Liver (tissue), 9 donors: ENCODE results near the gene SIDT2. TPM values are rescaled to one million over a fixed set of nuclear protein-coding genes. Genes with fewer than 3 reads are reported as not detected.

Experiments used
- DNase-seq: peaks from one replicate; pipeline ENCODE4 v3.0.0-alpha.2; 2017; ENCODE audit warnings: low spot score
- H3K27ac ChIP-seq, 2 donors: one replicate each; pipeline ENCODE4 v1.7.0; 2013; ENCODE audit warnings: inconsistent platforms in 2 of 2, low read length in 2 of 2, control low read depth in 1 of 2, low read depth in 1 of 2, mild to moderate bottlenecking in 1 of 2
- H3K27me3 ChIP-seq, 4 donors: one replicate each; pipeline versions ENCODE4 v1.6.1 to v1.7.0; 2013; ENCODE audit warnings: low read length in 3 of 4, inconsistent platforms in 1 of 4, mild to moderate bottlenecking in 1 of 4, moderate library complexity in 1 of 4; ENCODE audit not compliant: control insufficient read depth in 4 of 4, insufficient read depth in 4 of 4
- H3K36me3 ChIP-seq, 4 donors: one replicate each; pipeline versions ENCODE4 v1.6.1 to v1.7.0; 2013; ENCODE audit warnings: low read length in 3 of 4, mild to moderate bottlenecking in 3 of 4, low read depth in 1 of 4, moderate library complexity in 1 of 4; ENCODE audit not compliant: control insufficient read depth in 4 of 4, insufficient read depth in 3 of 4
- H3K4me1 ChIP-seq, 4 donors: one replicate each; pipeline versions ENCODE4 v1.6.1 to v1.7.0; 2013; ENCODE audit warnings: low read length in 3 of 4, mild to moderate bottlenecking in 3 of 4, moderate library complexity in 1 of 4; ENCODE audit not compliant: control insufficient read depth in 4 of 4, insufficient read depth in 4 of 4
- H3K4me3 ChIP-seq, 3 donors: one replicate each; pipeline versions ENCODE4 v1.6.1 to v1.7.0; 2013; ENCODE audit warnings: low read length in 3 of 3, control low read depth in 1 of 3, low read depth in 1 of 3, mild to moderate bottlenecking in 1 of 3
- H3K9ac ChIP-seq, 2 donors: one replicate each; pipeline ENCODE4 v1.7.0; 2013; ENCODE audit warnings: low read length in 2 of 2, mild to moderate bottlenecking in 2 of 2, moderate library complexity in 2 of 2, control low read depth in 1 of 2, low read depth in 1 of 2
- H3K9me3 ChIP-seq, 4 donors: one replicate each; pipeline versions ENCODE4 v1.6.1 to v1.7.0; 2013; ENCODE audit warnings: low read length in 3 of 4; ENCODE audit not compliant: control insufficient read depth in 4 of 4
- ATF3 ChIP-seq: IDR thresholded peaks from 2 replicates; pipeline ENCODE4 v1.6.1; 2016; ENCODE audit warnings: antibody characterized with exemption
- EGR1 ChIP-seq, 2 donors: IDR thresholded peaks; 2 replicates each; pipeline ENCODE4 v1.6.1; 2016 to 2018; ENCODE audit warnings: antibody characterized with exemption in 2 of 2, low read depth in 2 of 2
- FOXA1 ChIP-seq: IDR thresholded peaks from 2 replicates; pipeline ENCODE4 v1.6.1; 2016; ENCODE audit warnings: antibody characterized with exemption
- FOXA2 ChIP-seq: IDR thresholded peaks from 2 replicates; pipeline ENCODE4 v1.6.1; 2016; ENCODE audit warnings: antibody characterized with exemption
- GABPA ChIP-seq, 2 donors: IDR thresholded peaks in 1 of 2; conservative IDR thresholded peaks in 1 of 2; 2 replicates each; pipeline ENCODE4 v1.6.1; 2016; ENCODE audit warnings: antibody characterized with exemption in 2 of 2, mild to moderate bottlenecking in 1 of 2, moderate library complexity in 1 of 2
- HNF4A ChIP-seq, 2 donors: conservative IDR thresholded peaks; 2 replicates each; pipeline ENCODE4 v1.6.1; 2016; ENCODE audit warnings: antibody characterized with exemption in 2 of 2, mild to moderate bottlenecking in 2 of 2
- HNF4G ChIP-seq: IDR thresholded peaks from 2 replicates; pipeline ENCODE4 v1.6.1; 2016; ENCODE audit warnings: antibody characterized with exemption
- JUND ChIP-seq, 2 donors: IDR thresholded peaks; 2 replicates each; pipeline ENCODE4 v1.6.1; 2016; ENCODE audit warnings: antibody characterized with exemption in 2 of 2
- MAX ChIP-seq: IDR thresholded peaks from 2 replicates; pipeline ENCODE4 v1.6.1; 2016; ENCODE audit warnings: antibody characterized with exemption
- NR2F2 ChIP-seq: IDR thresholded peaks from 2 replicates; pipeline ENCODE4 v1.6.1; 2016; ENCODE audit warnings: antibody characterized with exemption
- RAD21 ChIP-seq, 2 donors: IDR thresholded peaks; 2 replicates each; pipeline ENCODE4 v1.6.1; 2016; ENCODE audit warnings: antibody characterized with exemption in 2 of 2, mild to moderate bottlenecking in 2 of 2
- REST ChIP-seq: IDR thresholded peaks from 2 replicates; pipeline ENCODE4 v1.6.1; 2016; ENCODE audit warnings: antibody characterized with exemption, mild to moderate bottlenecking
- RXRA ChIP-seq, 2 donors: IDR thresholded peaks; 2 replicates each; pipeline ENCODE4 v1.6.1; 2017 to 2018; ENCODE audit warnings: antibody characterized with exemption in 2 of 2, mild to moderate bottlenecking in 1 of 2
- SP1 ChIP-seq: IDR thresholded peaks from 2 replicates; pipeline ENCODE4 v1.6.1; 2018; ENCODE audit warnings: antibody characterized with exemption, mild to moderate bottlenecking
- TAF1 ChIP-seq: conservative IDR thresholded peaks from 2 replicates; pipeline ENCODE4 v1.6.1; 2016; ENCODE audit warnings: antibody characterized with exemption, mild to moderate bottlenecking
- YY1 ChIP-seq: IDR thresholded peaks from 2 replicates; pipeline ENCODE4 v1.6.1; 2016; ENCODE audit warnings: antibody characterized with exemption, mild to moderate bottlenecking
- WGBS: extraction: QIAGEN DNeasy Blood & Tissue Kit; methylation state at CpG from one replicate; pipeline ENCODE4 v1.1.7; 2013; 5-methylcytosine and 5-hydroxymethylcytosine counted together
- polyA plus RNA-seq, 2 donors: library from polyadenylated mRNA; stranded (reverse) in 1 of 2; unstranded in 1 of 2; fragments of 200-250 nt in 1 of 2; fragments of >200 nt in 1 of 2; fragmentation: Nextera tagmentation in 1 of 2; extraction: Ambion mirVana in 1 of 2; gene quantifications; one replicate each; pipeline versions ENCODE4 v1.2.1 to v1.2.3, GENCODE V29; 2013 to 2015
- total RNA-seq, 2 donors: library from RNA; depleted of rRNA; stranded (reverse); fragments of >200 nt; gene quantifications; one replicate each; pipeline ENCODE4 v1.2.3, GENCODE V29; 2014
- TF ChIP-seq, protein P1 (sequence below): fragments of 150-350 bp; IDR thresholded peaks from 2 replicates; pipeline ENCODE4 v1.5.1; 2017; ENCODE audit warnings: improper control_type of control experiment, low read depth, low read length; ENCODE audit not compliant: missing input control
- TF ChIP-seq, protein P2 (sequence below): IDR thresholded peaks from 2 replicates; pipeline ENCODE4 v1.6.1; 2016; ENCODE audit warnings: antibody characterized with exemption
- donor health status: healthy.
- donor health status: healthy.
- donor health status: healthy.
- donor health status: healthy.
- donor health status: healthy.

The SIDT2 gene
- total and polyA plus RNA-seq, 4 donors, result 11.2 to 42.9 (median 22.4) TPM

- TF ChIP-seq GABPA (IDR thresholded peaks at IDR 0.05 in 1 of 2, conservative IDR thresholded peaks at IDR 0.05 in 1 of 2) (no peak), MAX (no peak), TAF1 (no peak)
Measured at GRCh38 chr11:117238221-117238620, 59.7 kb downstream of the SIDT2 start (continued).

DNA sequence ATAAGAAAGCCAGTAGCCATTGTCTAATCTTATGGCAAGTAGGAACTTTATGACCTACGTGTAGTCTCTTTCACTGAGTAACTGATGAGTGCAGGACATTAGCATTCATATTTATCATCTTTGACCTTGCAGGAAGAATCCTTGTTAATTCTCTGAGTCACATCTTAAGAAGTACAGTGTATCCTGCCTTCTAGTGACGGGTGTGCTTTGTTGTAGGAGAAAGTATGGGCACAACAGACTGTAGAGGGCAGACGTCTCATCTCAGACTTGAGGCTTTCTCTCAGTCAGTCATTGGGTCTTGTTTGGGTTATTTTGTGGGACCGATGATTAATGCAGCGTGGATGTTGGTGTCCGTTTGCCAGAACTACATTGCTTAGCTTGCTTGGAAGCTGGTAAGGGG is 60.8 kb downstream of the SIDT2 start:
- WGBS, result 91% methylated on average over 6 of the region's 6 CpGs

More for the DNA sequence above, 60.8 kb downstream of the SIDT2 start:
- H3K9me3 ChIP-seq, result no peaks in the 10 kb centered on the region
- H3K36me3 ChIP-seq, result peaks cover 2 to 26% (median 13%) of the 10 kb centered on the region in 4 donors
- no peaks in the 10 kb centered on the region for H3K27me3 ChIP-seq
- H3K4me1 ChIP-seq, result no peaks in the 10 kb centered on the region
- H3K9ac ChIP-seq, result no peak overlapping the region
- H3K4me3 ChIP-seq, result no peak overlapping the region
- TF ChIP-seq, protein P1, sequence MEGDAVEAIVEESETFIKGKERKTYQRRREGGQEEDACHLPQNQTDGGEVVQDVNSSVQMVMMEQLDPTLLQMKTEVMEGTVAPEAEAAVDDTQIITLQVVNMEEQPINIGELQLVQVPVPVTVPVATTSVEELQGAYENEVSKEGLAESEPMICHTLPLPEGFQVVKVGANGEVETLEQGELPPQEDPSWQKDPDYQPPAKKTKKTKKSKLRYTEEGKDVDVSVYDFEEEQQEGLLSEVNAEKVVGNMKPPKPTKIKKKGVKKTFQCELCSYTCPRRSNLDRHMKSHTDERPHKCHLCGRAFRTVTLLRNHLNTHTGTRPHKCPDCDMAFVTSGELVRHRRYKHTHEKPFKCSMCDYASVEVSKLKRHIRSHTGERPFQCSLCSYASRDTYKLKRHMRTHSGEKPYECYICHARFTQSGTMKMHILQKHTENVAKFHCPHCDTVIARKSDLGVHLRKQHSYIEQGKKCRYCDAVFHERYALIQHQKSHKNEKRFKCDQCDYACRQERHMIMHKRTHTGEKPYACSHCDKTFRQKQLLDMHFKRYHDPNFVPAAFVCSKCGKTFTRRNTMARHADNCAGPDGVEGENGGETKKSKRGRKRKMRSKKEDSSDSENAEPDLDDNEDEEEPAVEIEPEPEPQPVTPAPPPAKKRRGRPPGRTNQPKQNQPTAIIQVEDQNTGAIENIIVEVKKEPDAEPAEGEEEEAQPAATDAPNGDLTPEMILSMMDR, result no peak
- TF ChIP-seq FOXA2, result no peak
- no peak for TF ChIP-seq RXRA (IDR thresholded peaks at IDR 0.05)
- no peak for TF ChIP-seq TAF1
- TF ChIP-seq GABPA (IDR thresholded peaks at IDR 0.05 in 1 of 2, conservative IDR thresholded peaks at IDR 0.05 in 1 of 2), result no peak
- TF ChIP-seq HNF4A (conservative IDR thresholded peaks at IDR 0.05), result no peak
- TF ChIP-seq MAX, result no peak
- no peak for TF ChIP-seq FOXA1
- no peak for TF ChIP-seq ATF3
- no peak for TF ChIP-seq YY1
- TF ChIP-seq, protein P2, sequence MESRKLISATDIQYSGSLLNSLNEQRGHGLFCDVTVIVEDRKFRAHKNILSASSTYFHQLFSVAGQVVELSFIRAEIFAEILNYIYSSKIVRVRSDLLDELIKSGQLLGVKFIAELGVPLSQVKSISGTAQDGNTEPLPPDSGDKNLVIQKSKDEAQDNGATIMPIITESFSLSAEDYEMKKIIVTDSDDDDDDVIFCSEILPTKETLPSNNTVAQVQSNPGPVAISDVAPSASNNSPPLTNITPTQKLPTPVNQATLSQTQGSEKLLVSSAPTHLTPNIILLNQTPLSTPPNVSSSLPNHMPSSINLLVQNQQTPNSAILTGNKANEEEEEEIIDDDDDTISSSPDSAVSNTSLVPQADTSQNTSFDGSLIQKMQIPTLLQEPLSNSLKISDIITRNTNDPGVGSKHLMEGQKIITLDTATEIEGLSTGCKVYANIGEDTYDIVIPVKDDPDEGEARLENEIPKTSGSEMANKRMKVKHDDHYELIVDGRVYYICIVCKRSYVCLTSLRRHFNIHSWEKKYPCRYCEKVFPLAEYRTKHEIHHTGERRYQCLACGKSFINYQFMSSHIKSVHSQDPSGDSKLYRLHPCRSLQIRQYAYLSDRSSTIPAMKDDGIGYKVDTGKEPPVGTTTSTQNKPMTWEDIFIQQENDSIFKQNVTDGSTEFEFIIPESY, result no peak
- TF ChIP-seq SP1, result no peak
- TF ChIP-seq RAD21 (IDR thresholded peaks at IDR 0.05), result no peak
- no peak for TF ChIP-seq NR2F2
- TF ChIP-seq HNF4G, result no peak
- no peak for TF ChIP-seq REST
- no peak for TF ChIP-seq EGR1 (IDR thresholded peaks at IDR 0.05; ENCODE audit: low read depth in 2 of 2)
- no peak for TF ChIP-seq JUND (IDR thresholded peaks at IDR 0.05)
- H3K27ac ChIP-seq, result no peak overlapping the region
- DNase-seq, result no peak

Other genes starting within 250 kb of the SIDT2 start
- gene SIK3, start 80.3 kb upstream of the SIDT2 start, total RNA-seq, result 10 to 100 TPM; 17.6 to 52.4 TPM
- gene SIK3, start 80.3 kb upstream of the SIDT2 start, polyA plus RNA-seq, result 10 to 100 TPM in 1 of 2 donors, 1 to 10 TPM in 1; 6.9 to 11.2 TPM
- 10 to 100 TPM; 33.4 to 39.8 TPM for gene PAFAH1B2, start 34.5 kb upstream of the SIDT2 start, total RNA-seq
- 10 to 100 TPM; 12.7 to 16.4 TPM for gene PAFAH1B2, start 34.5 kb upstream of the SIDT2 start, polyA plus RNA-seq
- gene TAGLN, start 20.6 kb downstream of the SIDT2 start, total RNA-seq, result 100 to 1,000 TPM in 1 of 2 donors, 1 to 10 TPM in 1; 7.4 to 168 TPM
- 100 to 1,000 TPM in 1 of 2 donors, 10 to 100 TPM in 1; 24.6 to 309 TPM for gene TAGLN, start 20.6 kb downstream of the SIDT2 start, polyA plus RNA-seq
- gene PCSK7, start 53.3 kb downstream of the SIDT2 start, total RNA-seq, result 10 to 100 TPM; 19.7 to 32.3 TPM
- 10 to 100 TPM in 1 of 2 donors, 1 to 10 TPM in 1; 7.3 to 12.7 TPM for gene PCSK7, start 53.3 kb downstream of the SIDT2 start, polyA plus RNA-seq
- 1 to 10 TPM; 6.0 to 6.1 TPM for gene RNF214, start 53.9 kb downstream of the SIDT2 start, total RNA-seq
- 1 to 10 TPM; 4.6 to 6.2 TPM for gene RNF214, start 53.9 kb downstream of the SIDT2 start, polyA plus RNA-seq
- 1 to 10 TPM; 1.6 to 1.7 TPM for gene BACE1-AS, start 112.6 kb downstream of the SIDT2 start, total RNA-seq
- 1 to 10 TPM in 1 of 2 donors, under 1 TPM in 1; 0.85 to 2.9 TPM for gene BACE1-AS, start 112.6 kb downstream of the SIDT2 start, polyA plus RNA-seq
- 10 to 100 TPM; 14.0 to 21.8 TPM for gene BACE1, start 137.5 kb downstream of the SIDT2 start, total RNA-seq
- gene BACE1, start 137.5 kb downstream of the SIDT2 start, polyA plus RNA-seq, result 10 to 100 TPM in 1 of 2 donors, 1 to 10 TPM in 1; 7.3 to 14.3 TPM
- 10 to 100 TPM in 1 of 2 donors, 1 to 10 TPM in 1; 4.9 to 12.3 TPM for gene CEP164, start 149.1 kb downstream of the SIDT2 start, total RNA-seq
- 1 to 10 TPM; 4.1 to 6.8 TPM for gene CEP164, start 149.1 kb downstream of the SIDT2 start, polyA plus RNA-seq